ENCODE measurements around the gene TTC3. TPM values are rescaled to one million over a fixed set of nuclear protein-coding genes. Genes with fewer than 3 reads are reported as not detected.

The TTC3 gene
- total RNA-seq, 1 experiment from 2014 or later: 121 TPM

DNA sequence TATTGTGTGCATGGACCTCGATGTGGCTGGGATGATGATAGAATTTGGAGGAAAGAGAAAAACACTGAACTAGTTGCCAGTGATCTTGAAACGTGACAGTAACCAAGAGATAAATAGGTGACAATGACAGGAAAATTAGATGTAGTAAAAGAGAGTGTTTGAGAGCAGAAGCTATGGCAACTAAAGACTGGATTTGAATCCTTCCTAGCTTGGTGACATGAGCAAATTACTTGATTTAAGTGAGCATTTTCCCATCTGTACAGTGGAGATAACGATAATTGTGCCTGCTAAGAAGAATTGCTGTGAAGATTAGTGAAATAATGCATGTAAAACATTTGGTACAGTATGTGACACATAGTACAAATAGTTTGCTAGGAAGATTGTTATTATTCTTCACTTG lies 12.7 kb downstream of the TTC3 start:
- POLR2A ChIA-PET (ENCODE audit: unreplicated experiment): no interaction called here

GRCh38 chr21:37087188-37087587 lies 14.1 kb downstream of the TTC3 start:
- ATAC-seq (peak; percentile 86), DNase-seq (peak; percentile 78)
- ChIA-PET CTCF (interaction anchor here (0.6 to 1.8 kb wide), 5 partner anchors 77 to 426 kb away, joined by 3 to 12 read pairs (median 4); partner anchors contain the start of gene HLCS), POLR2A (ENCODE audit: unreplicated experiment) (no interaction called here)
- peaks cover 20% of the 10 kb centered on the region for H4K20me1 ChIP-seq (ENCODE audit: low read length)
- H3F3A ChIP-seq (ENCODE audit: low read length, unreplicated experiment): no peaks in the 10 kb centered on the region
- H2AFZ ChIP-seq (ENCODE audit: low read length): no peak overlapping the region
- no peaks in the 10 kb centered on the region for H3K27me3 ChIP-seq (ENCODE audit: low read length)
- no peak overlapping the region for H3K27ac ChIP-seq (ENCODE audit: low read length)
- H3K4me2 ChIP-seq (ENCODE audit: low read length): no peak overlapping the region
- H3K9me3 ChIP-seq (ENCODE audit: low read length): no peaks in the 10 kb centered on the region
- no peak overlapping the region for H3K4me3 ChIP-seq (ENCODE audit: low read length)
- H3K9me2 ChIP-seq (replicated peaks; ENCODE audit: low read length): no peaks in the 10 kb centered on the region
- H3K36me3 ChIP-seq (ENCODE audit: low read depth, low read length): peaks cover 16% of the 10 kb centered on the region; the same call in 1 of the 2 replicates
- intact Hi-C loops (cut with micrococcal nuclease): loop anchor here (1.0 to 5.0 kb wide), 2 partner anchors 80 to 110 kb away; partner anchors contain the start of gene RIPPLY3
- peaks cover 8% of the 10 kb centered on the region for H3K4me1 ChIP-seq (ENCODE audit: insufficient read depth, low read length)
- H3K79me2 ChIP-seq (ENCODE audit: low read length): peaks cover 86% of the 10 kb centered on the region
- TF ChIP-seq, protein P1, sequence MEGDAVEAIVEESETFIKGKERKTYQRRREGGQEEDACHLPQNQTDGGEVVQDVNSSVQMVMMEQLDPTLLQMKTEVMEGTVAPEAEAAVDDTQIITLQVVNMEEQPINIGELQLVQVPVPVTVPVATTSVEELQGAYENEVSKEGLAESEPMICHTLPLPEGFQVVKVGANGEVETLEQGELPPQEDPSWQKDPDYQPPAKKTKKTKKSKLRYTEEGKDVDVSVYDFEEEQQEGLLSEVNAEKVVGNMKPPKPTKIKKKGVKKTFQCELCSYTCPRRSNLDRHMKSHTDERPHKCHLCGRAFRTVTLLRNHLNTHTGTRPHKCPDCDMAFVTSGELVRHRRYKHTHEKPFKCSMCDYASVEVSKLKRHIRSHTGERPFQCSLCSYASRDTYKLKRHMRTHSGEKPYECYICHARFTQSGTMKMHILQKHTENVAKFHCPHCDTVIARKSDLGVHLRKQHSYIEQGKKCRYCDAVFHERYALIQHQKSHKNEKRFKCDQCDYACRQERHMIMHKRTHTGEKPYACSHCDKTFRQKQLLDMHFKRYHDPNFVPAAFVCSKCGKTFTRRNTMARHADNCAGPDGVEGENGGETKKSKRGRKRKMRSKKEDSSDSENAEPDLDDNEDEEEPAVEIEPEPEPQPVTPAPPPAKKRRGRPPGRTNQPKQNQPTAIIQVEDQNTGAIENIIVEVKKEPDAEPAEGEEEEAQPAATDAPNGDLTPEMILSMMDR (conservative IDR thresholded peaks at IDR 0.05; ENCODE audit: low read depth, low read length): peak; percentile 79
- no peak for TF ChIP-seq EZH2 (IDR thresholded peaks at IDR 0.05; ENCODE audit: low read length, unreplicated experiment)
- BruUV-seq (replicated peaks): no TSS peak
- H3K9ac ChIP-seq (ENCODE audit: low read length): no peak overlapping the region

More for the DNA sequence above, 12.7 kb downstream of the TTC3 start:
- Histone ChIP-seq H3K9ac (ENCODE audit: low read length) (no peak overlapping the region), H3K27ac (ENCODE audit: low read length) (no peak overlapping the region), H3K9me3 (ENCODE audit: low read length) (no peaks in the 10 kb centered on the region), H3K36me3 (ENCODE audit: low read depth, low read length) (peaks cover 12% of the 10 kb centered on the region; the same call in 1 of the 2 replicates), H3K79me2 (ENCODE audit: low read length) (peaks cover 95% of the 10 kb centered on the region), H3K4me3 (ENCODE audit: low read length) (no peak overlapping the region), H2AFZ (ENCODE audit: low read length) (no peak overlapping the region), H3K9me2 (replicated peaks; ENCODE audit: low read length) (no peaks in the 10 kb centered on the region), H3F3A (ENCODE audit: low read length, unreplicated experiment) (no peaks in the 10 kb centered on the region), H4K20me1 (ENCODE audit: low read length) (peaks cover 20% of the 10 kb centered on the region), H3K27me3 (ENCODE audit: low read length) (no peaks in the 10 kb centered on the region), H3K4me1 (ENCODE audit: insufficient read depth, low read length) (peaks cover 8% of the 10 kb centered on the region), H3K4me2 (ENCODE audit: low read length) (no peak overlapping the region)
- no peak for ATAC-seq
- intact Hi-C loops (cut with micrococcal nuclease): loop anchor here (5.0 kb wide), 1 partner anchor 78 kb away; the partner anchor contains the start of gene RIPPLY3
- CTCF ChIA-PET: interaction anchor here (0.8 kb wide), 1 partner anchor 107 kb away, joined by 3 read pairs; no protein-coding TSS in a partner anchor
- BruUV-seq (replicated peaks): no TSS peak
- no peak for DNase-seq
- TF ChIP-seq, protein P1 (conservative IDR thresholded peaks at IDR 0.05; ENCODE audit: low read depth, low read length): no peak
- no peak for TF ChIP-seq EZH2 (IDR thresholded peaks at IDR 0.05; ENCODE audit: low read length, unreplicated experiment)
- no peak for TF ChIP-seq EZH2phosphoT487 (IDR thresholded peaks at IDR 0.05; ENCODE audit: borderline replicate concordance, low read length)

- CTCF ChIA-PET: interaction anchor here (0.6 to 0.7 kb wide), 2 partner anchors 78 to 120 kb away, joined by 3 read pairs; no protein-coding TSS in a partner anchor
- intact Hi-C loops (cut with micrococcal nuclease): loop anchor here (5.0 kb wide), 1 partner anchor 81 kb away; the partner anchor contains the start of gene RIPPLY3
- Histone ChIP-seq H3K4me1 (ENCODE audit: insufficient read depth, low read length) (peaks cover 8% of the 10 kb centered on the region), H4K20me1 (ENCODE audit: low read length) (peaks cover 16% of the 10 kb centered on the region; the same call in 1 of the 2 replicates), H3K9me3 (ENCODE audit: low read length) (no peaks in the 10 kb centered on the region), H3K9me2 (replicated peaks; ENCODE audit: low read length) (no peaks in the 10 kb centered on the region), H3K27ac (ENCODE audit: low read length) (no peak overlapping the region), H3F3A (ENCODE audit: low read length, unreplicated experiment) (no peaks in the 10 kb centered on the region), H3K9ac (ENCODE audit: low read length) (no peak overlapping the region), H3K4me3 (ENCODE audit: low read length) (no peak overlapping the region), H3K27me3 (ENCODE audit: low read length) (no peaks in the 10 kb centered on the region), H3K36me3 (ENCODE audit: low read depth, low read length) (peaks cover 18% of the 10 kb centered on the region; the same call in 1 of the 2 replicates), H3K79me2 (ENCODE audit: low read length) (peaks cover 76% of the 10 kb centered on the region), H2AFZ (ENCODE audit: low read length) (no peak overlapping the region), H3K4me2 (ENCODE audit: low read length) (no peak overlapping the region)
- no peak for DNase-seq
- TF ChIP-seq, protein P1 (conservative IDR thresholded peaks at IDR 0.05; ENCODE audit: low read depth, low read length): no peak
- TF ChIP-seq EZH2phosphoT487 (IDR thresholded peaks at IDR 0.05; ENCODE audit: borderline replicate concordance, low read length) (no peak), EZH2 (IDR thresholded peaks at IDR 0.05; ENCODE audit: low read length, unreplicated experiment) (no peak)
- ATAC-seq: no peak
- BruUV-seq (replicated peaks): no TSS peak
- POLR2A ChIA-PET (ENCODE audit: unreplicated experiment): no interaction called here
Measured at GRCh38 chr21:37088186-37088735, 15.2 kb downstream of the TTC3 start.
